Liver (tissue), 3 donors: ENCODE results near the gene DMD.

Experiments
- CTCF ChIP-seq: fragments of 150-350 bp; IDR thresholded peaks from 2 replicates; pipeline ENCODE4 v1.5.1; 2017; ENCODE audit warnings: improper control_type of control experiment, low read depth, low read length; ENCODE audit not compliant: missing input control
- JUND ChIP-seq, 2 donors: IDR thresholded peaks; 2 replicates each; pipeline ENCODE4 v1.6.1; 2016; ENCODE audit warnings: antibody characterized with exemption in 2 of 2
- MAX ChIP-seq: IDR thresholded peaks from 2 replicates; pipeline ENCODE4 v1.6.1; 2016; ENCODE audit warnings: antibody characterized with exemption
- REST ChIP-seq: IDR thresholded peaks from 2 replicates; pipeline ENCODE4 v1.6.1; 2016; ENCODE audit warnings: antibody characterized with exemption, mild to moderate bottlenecking
- RXRA ChIP-seq, 2 donors: IDR thresholded peaks; 2 replicates each; pipeline ENCODE4 v1.6.1; 2017 to 2018; ENCODE audit warnings: antibody characterized with exemption in 2 of 2, mild to moderate bottlenecking in 1 of 2
- SP1 ChIP-seq: IDR thresholded peaks from 2 replicates; pipeline ENCODE4 v1.6.1; 2018; ENCODE audit warnings: antibody characterized with exemption, mild to moderate bottlenecking
- TAF1 ChIP-seq: conservative IDR thresholded peaks from 2 replicates; pipeline ENCODE4 v1.6.1; 2016; ENCODE audit warnings: antibody characterized with exemption, mild to moderate bottlenecking
- YY1 ChIP-seq: IDR thresholded peaks from 2 replicates; pipeline ENCODE4 v1.6.1; 2016; ENCODE audit warnings: antibody characterized with exemption, mild to moderate bottlenecking
- TF ChIP-seq, protein P1 (sequence below): IDR thresholded peaks from 2 replicates; pipeline ENCODE4 v1.6.1; 2016; ENCODE audit warnings: antibody characterized with exemption
- donor health status: healthy.
- donor health status: healthy.

DNA sequence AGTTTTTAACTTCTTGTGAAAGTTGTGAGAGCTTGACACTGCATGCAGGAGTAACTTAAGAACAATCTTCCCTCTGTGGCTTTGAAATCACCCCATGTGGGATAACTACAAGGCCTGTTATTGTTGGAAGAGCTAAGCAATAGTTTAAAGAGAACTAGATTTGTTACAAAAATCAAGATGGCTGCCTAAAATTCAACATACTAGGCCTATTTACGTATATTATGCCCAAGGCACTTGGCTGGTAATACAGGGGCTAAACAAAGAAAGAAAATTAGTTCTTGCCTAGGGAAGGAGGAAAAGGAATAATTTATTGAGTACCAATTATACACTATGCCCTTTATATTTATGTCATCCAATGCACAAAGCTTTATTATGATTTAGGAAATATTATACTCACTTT lies 36.1 kb downstream of the DMD start:
- no peak for TF ChIP-seq REST
- no peak for TF ChIP-seq CTCF
- TF ChIP-seq JUND (IDR thresholded peaks at IDR 0.05): no peak
- no peak for TF ChIP-seq SP1
- TF ChIP-seq, protein P1, sequence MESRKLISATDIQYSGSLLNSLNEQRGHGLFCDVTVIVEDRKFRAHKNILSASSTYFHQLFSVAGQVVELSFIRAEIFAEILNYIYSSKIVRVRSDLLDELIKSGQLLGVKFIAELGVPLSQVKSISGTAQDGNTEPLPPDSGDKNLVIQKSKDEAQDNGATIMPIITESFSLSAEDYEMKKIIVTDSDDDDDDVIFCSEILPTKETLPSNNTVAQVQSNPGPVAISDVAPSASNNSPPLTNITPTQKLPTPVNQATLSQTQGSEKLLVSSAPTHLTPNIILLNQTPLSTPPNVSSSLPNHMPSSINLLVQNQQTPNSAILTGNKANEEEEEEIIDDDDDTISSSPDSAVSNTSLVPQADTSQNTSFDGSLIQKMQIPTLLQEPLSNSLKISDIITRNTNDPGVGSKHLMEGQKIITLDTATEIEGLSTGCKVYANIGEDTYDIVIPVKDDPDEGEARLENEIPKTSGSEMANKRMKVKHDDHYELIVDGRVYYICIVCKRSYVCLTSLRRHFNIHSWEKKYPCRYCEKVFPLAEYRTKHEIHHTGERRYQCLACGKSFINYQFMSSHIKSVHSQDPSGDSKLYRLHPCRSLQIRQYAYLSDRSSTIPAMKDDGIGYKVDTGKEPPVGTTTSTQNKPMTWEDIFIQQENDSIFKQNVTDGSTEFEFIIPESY: no peak
- TF ChIP-seq RXRA (IDR thresholded peaks at IDR 0.05): no peak
- no peak for TF ChIP-seq YY1
- TF ChIP-seq TAF1: no peak
- TF ChIP-seq MAX: no peak
